Spleen (tissue), 11 donors: ENCODE data around the gene PNLIPRP2. TPM values are rescaled to one million over a fixed set of nuclear protein-coding genes. Genes with fewer than 3 reads are reported as not detected.

ENCODE experiments used
- DNase-seq: peaks from one replicate; pipeline ENCODE4 v3.0.0-alpha.2; 2020
- H3K27ac ChIP-seq, 8 donors: fragments of 200-600 bp; sonication (generic) in 7 of 8; 1 replicate in 4 of 8; 2 replicates in 4 of 8; pipeline versions ENCODE4 v1.5.0 to v1.8.0; 2016 to 2021; ENCODE audit warnings: inconsistent platforms in 4 of 8, mild to moderate bottlenecking in 4 of 8, moderate library complexity in 1 of 8
- H3K27me3 ChIP-seq, 7 donors: fragments of 200-600 bp; sonication (generic) in 6 of 7; replicated peaks in 1 of 7; 1 replicate in 4 of 7; 2 replicates in 3 of 7; pipeline versions ENCODE4 v1.5.0 to v1.8.0; 2016 to 2021; ENCODE audit warnings: inconsistent platforms in 3 of 7, mild to moderate bottlenecking in 1 of 7
- H3K36me3 ChIP-seq, 6 donors: fragments of 200-600 bp; sonication (generic) in 5 of 6; 1 replicate in 4 of 6; 2 replicates in 2 of 6; pipeline versions ENCODE4 v1.5.0 to v1.8.0; 2016 to 2021; ENCODE audit warnings: inconsistent platforms in 2 of 6
- H3K4me1 ChIP-seq, 6 donors: fragments of 200-600 bp; sonication (generic) in 5 of 6; 1 replicate in 3 of 6; 2 replicates in 3 of 6; pipeline versions ENCODE4 v1.5.0 to v1.8.0; 2016 to 2021; ENCODE audit warnings: inconsistent platforms in 3 of 6
- H3K4me3 ChIP-seq, 8 donors: fragments of 200-600 bp; sonication (generic) in 7 of 8; 1 replicate in 4 of 8; 2 replicates in 4 of 8; pipeline versions ENCODE4 v1.5.0 to v1.8.0; 2016 to 2021; ENCODE audit warnings: inconsistent platforms in 4 of 8, mild to moderate bottlenecking in 4 of 8, moderate library complexity in 2 of 8
- H3K9me3 ChIP-seq, 8 donors: fragments of 200-600 bp; sonication (generic) in 7 of 8; 1 replicate in 4 of 8; 2 replicates in 4 of 8; pipeline versions ENCODE4 v1.5.0 to v1.8.0; 2016 to 2021; ENCODE audit warnings: inconsistent platforms in 4 of 8
- POLR2A ChIP-seq, 3 donors: fragments of 450-650 bp; IDR thresholded peaks; one replicate each; pipeline ENCODE4 v1.5.1; 2017; ENCODE audit warnings: antibody characterized with exemption in 3 of 3, mild to moderate bottlenecking in 1 of 3
- POLR2AphosphoS5 ChIP-seq, 3 donors: sonication (generic); formaldehyde crosslinking; IDR thresholded peaks; one replicate each; pipeline ENCODE4 v1.5.1; 2017; ENCODE audit warnings: antibody characterized with exemption in 3 of 3
- WGBS, 5 donors: extraction: QIAGEN DNeasy Blood & Tissue Kit in 3 of 5; methylation state at CpG; one replicate each; pipeline versions ENCODE4 v1.1.5 to v1.1.7; 2013 to 2018; 5-methylcytosine and 5-hydroxymethylcytosine counted together
- intact Hi-C: fragments of 100-400 bp; cut with DNase I; formaldehyde crosslinking; loops from one replicate; pipeline ENCODE4 v1.15.0; 2023; ENCODE audit warnings: low total_unique reads
- polyA plus RNA-seq, 3 donors: library from polyadenylated mRNA; stranded (reverse); fragments of 200-250 nt; gene quantifications; one replicate each; pipeline ENCODE4 v1.2.1, GENCODE V29; 2013
- total RNA-seq, 7 donors: library from RNA; depleted of rRNA in 3 of 7; stranded (reverse); fragments of >200 nt in 3 of 7; fragmentation: NEBNext Ultra II Directional in 4 of 7; extraction: Animal tissue kit (Norgen Biotek cat#: 25700) in 4 of 7; gene quantifications; one replicate each; pipeline versions ENCODE4 v1.1.0 to v1.2.1, GENCODE V29; 2016 to 2021
- TF ChIP-seq, protein P1 (sequence below), 11 experiments: fragments of 200-600 bp in 7 of 11; fragments of 450-650 bp in 4 of 11; sonication (generic) in 4 of 11; IDR thresholded peaks in 8 of 11; conservative IDR thresholded peaks in 3 of 11; 1 replicate in 7 of 11; 2 replicates in 4 of 11; pipeline versions ENCODE4 v1.4.0 to v1.8.0; 2016 to 2021; ENCODE audit warnings: antibody characterized with exemption in 11 of 11, inconsistent platforms in 4 of 11, mild to moderate bottlenecking in 1 of 11
- donor health status: healthy with polysubstance abuse.
- donor health status: DM: no; HTN: no; CAD: no; lungs with moderate emphysema.
- donor health status: DM: no; HTN: no; CAD: no.
- donor health status: Bipolar disorder and iron deficiency.
- donor health status: healthy.
- donor health status: DM: no; HTN: no; CAD: no.
- donor health status: DM: yes; HTN: yes; CAD: no.

PNLIPRP2 gene
- total and polyA plus RNA-seq, 10 donors = 0.07 to 0.60 (median 0.26) TPM; not detected in 6

DNA sequence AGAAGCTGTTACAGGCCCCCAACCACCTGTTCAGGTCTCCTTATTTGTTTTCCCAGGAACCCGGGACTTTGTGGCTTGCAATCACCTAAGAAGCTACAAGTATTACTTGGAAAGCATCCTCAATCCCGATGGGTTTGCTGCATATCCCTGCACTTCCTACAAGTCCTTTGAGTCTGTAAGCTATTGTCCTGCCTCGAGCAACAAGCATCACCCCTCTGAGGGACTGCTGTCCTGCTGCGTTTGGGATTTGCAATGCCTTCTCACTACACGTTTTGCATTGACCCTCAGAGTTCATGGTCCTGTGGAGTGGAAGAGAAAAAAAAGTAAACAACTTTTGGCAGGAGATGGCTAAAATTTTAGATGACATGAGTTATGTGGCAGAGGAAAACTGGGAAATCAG is 20.8 kb upstream of the PNLIPRP2 start:
- H3K27ac ChIP-seq = no peak overlapping the region
- H3K36me3 ChIP-seq = no peaks in the 10 kb centered on the region
- intact Hi-C loops = no loop called here
- H3K4me1 ChIP-seq = no peaks in the 10 kb centered on the region
- H3K4me3 ChIP-seq = no peak overlapping the region
- TF ChIP-seq, protein P1, sequence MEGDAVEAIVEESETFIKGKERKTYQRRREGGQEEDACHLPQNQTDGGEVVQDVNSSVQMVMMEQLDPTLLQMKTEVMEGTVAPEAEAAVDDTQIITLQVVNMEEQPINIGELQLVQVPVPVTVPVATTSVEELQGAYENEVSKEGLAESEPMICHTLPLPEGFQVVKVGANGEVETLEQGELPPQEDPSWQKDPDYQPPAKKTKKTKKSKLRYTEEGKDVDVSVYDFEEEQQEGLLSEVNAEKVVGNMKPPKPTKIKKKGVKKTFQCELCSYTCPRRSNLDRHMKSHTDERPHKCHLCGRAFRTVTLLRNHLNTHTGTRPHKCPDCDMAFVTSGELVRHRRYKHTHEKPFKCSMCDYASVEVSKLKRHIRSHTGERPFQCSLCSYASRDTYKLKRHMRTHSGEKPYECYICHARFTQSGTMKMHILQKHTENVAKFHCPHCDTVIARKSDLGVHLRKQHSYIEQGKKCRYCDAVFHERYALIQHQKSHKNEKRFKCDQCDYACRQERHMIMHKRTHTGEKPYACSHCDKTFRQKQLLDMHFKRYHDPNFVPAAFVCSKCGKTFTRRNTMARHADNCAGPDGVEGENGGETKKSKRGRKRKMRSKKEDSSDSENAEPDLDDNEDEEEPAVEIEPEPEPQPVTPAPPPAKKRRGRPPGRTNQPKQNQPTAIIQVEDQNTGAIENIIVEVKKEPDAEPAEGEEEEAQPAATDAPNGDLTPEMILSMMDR (IDR thresholded peaks at IDR 0.05 in 8 of 11, conservative IDR thresholded peaks at IDR 0.05 in 3 of 11) = no peak
- no peak for TF ChIP-seq POLR2AphosphoS5 (IDR thresholded peaks at IDR 0.05)
- TF ChIP-seq POLR2A (IDR thresholded peaks at IDR 0.05) = no peak
- 62 to 70% (median 67%) methylated on average over 5 of the region's 5 CpGs for WGBS, 5 donors
- H3K9me3 ChIP-seq = no peaks in the 10 kb centered on the region
- no peak for DNase-seq
- H3K27me3 ChIP-seq = peaks cover 0 to 6% (median 0%) of the 10 kb centered on the region in 7 donors

DNA sequence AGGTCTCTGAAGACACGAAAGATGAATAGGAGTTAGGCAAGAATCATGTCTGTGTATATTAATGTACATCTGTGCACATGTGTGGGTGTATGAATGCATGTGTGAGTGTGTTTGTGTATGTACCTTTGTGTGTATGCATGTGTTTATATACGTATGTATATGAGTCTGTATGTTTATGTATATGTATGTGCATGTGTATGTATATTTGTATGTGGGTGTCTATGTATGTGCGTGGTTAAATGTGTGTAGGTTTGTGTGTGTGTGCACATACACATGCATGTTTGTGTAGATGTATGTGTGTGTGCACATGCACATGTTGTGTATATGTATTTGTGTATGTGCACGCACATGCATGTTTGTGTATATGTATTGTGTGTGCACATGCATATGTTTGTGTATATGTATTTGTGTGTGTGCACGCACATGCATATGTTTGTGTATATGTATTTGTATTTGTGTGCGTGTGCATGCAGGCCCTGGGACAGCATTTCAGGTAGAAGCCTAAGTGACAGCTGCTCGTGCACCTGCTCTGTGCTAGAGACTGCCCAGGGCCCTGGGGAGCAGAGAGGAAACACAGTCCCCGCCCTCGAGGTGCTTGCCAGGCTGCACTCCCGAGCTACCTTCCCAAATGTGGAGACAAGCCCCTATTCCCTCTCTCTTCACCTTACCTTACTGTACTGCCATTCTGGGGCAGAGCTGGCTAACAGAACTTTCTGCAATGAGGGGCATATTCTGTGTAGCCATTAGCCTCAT is 17.9 kb upstream of the PNLIPRP2 start:
- TF ChIP-seq, protein P1 (IDR thresholded peaks at IDR 0.05 in 8 of 11, conservative IDR thresholded peaks at IDR 0.05 in 3 of 11) = no peak
- no peak for TF ChIP-seq POLR2AphosphoS5 (IDR thresholded peaks at IDR 0.05)
- no peak for TF ChIP-seq POLR2A (IDR thresholded peaks at IDR 0.05)
- intact Hi-C loops = no loop called here
- no peaks in the 10 kb centered on the region for H3K4me1 ChIP-seq
- H3K27me3 ChIP-seq = peaks cover 0 to 8% (median 0%) of the 10 kb centered on the region in 7 donors
- DNase-seq = no peak
- no peaks in the 10 kb centered on the region for H3K36me3 ChIP-seq
- no peak overlapping the region for H3K4me3 ChIP-seq
- no peak overlapping the region for H3K27ac ChIP-seq
- no peaks in the 10 kb centered on the region for H3K9me3 ChIP-seq
- WGBS, 5 donors = 77 to 85% (median 79%) methylated on average over 10 of the region's 10 CpGs

DNA sequence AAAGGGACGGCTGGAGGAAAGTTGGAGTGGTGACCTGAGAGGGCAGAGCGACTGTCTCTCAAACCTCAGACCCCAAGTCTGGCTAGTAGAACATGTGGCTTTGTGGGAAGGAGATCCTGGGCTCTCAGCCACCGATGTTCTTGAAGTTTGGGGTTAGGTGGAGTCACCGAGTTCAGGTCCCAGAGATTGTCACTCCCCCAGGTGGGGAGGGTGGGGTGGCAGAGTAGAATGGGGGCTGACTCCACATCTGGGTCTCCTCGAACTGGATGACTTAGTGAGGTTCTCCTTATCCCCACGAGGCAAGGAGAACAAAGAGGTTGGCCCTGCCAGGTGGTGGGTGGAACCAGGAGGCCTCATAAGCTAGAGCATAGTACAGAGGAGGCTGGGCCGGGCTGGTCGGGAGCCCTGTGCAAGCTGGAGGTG is 14.7 kb upstream of the PNLIPRP2 start:
- H3K9me3 ChIP-seq = peaks cover 0 to 4% (median 0%) of the 10 kb centered on the region in 8 donors
- H3K27me3 ChIP-seq = peaks cover 0 to 40% (median 9%) of the 10 kb centered on the region in 7 donors
- H3K4me1 ChIP-seq = no peaks in the 10 kb centered on the region
- 60 to 74% (median 61%) methylated on average over 8 of the region's 8 CpGs for WGBS, 5 donors
- TF ChIP-seq, protein P1 (IDR thresholded peaks at IDR 0.05 in 8 of 11, conservative IDR thresholded peaks at IDR 0.05 in 3 of 11) = no peak
- TF ChIP-seq POLR2AphosphoS5 (IDR thresholded peaks at IDR 0.05) (no peak), POLR2A (IDR thresholded peaks at IDR 0.05) (no peak)
- intact Hi-C loops = no loop called here
- no peaks in the 10 kb centered on the region for H3K36me3 ChIP-seq
- DNase-seq = no peak
- no peak overlapping the region for H3K4me3 ChIP-seq
- no peak overlapping the region for H3K27ac ChIP-seq

DNA sequence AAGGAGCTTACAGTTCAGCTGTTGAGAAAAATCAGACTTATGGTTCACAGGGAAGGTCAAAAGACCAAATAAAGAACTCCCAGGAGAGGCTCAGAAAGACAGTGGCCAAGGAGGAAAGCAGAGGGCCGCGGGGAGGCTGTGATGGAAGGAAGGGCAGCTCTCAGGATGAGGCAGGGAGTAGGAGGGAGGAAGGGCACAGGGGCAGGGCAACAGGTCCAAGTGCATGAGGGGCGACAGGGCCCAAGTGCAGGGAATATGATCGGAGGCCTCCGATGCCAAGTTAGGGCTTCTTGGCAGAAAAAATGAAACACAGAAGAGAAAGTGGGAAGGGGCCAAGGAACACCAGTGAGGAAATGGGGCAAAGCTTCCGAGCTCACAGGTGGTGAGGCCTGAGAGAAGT is 13.4 kb upstream of the PNLIPRP2 start:
- TF ChIP-seq POLR2A (IDR thresholded peaks at IDR 0.05) (no peak), POLR2AphosphoS5 (IDR thresholded peaks at IDR 0.05) (no peak)
- TF ChIP-seq, protein P1 (IDR thresholded peaks at IDR 0.05 in 8 of 11, conservative IDR thresholded peaks at IDR 0.05 in 3 of 11) = no peak
- no peaks in the 10 kb centered on the region for H3K36me3 ChIP-seq
- WGBS, 5 donors = 71 to 80% (median 76%) methylated on average over 6 of the region's 6 CpGs
- no peaks in the 10 kb centered on the region for H3K4me1 ChIP-seq
- no peak overlapping the region for H3K27ac ChIP-seq
- peaks cover 0 to 4% (median 0%) of the 10 kb centered on the region in 8 donors for H3K9me3 ChIP-seq
- intact Hi-C loops = no loop called here
- H3K4me3 ChIP-seq = no peak overlapping the region
- no peak for DNase-seq
- peaks cover 0 to 43% (median 9%) of the 10 kb centered on the region in 7 donors for H3K27me3 ChIP-seq
